Suppressor macrophage (primary cell): ENCODE measurements around the gene MEGF10.
"Not testable (repeated sequence)": the region's sequence is repeated elsewhere in the genome, so short reads cannot be mapped to it uniquely, and the experiment has no call there.

Experiments used
- DNase-seq, 4 experiments: peaks; one replicate each; pipeline ENCODE4 v3.0.0-alpha.2; 2020 to 2022
- total RNA-seq, 17 experiments: gene quantifications; one replicate each; lab custom pipeline; 2026; ENCODE audit warnings: mixed read lengths in 6 of 17, inconsistent platforms in 3 of 17; lab: John Stamatoyannopoulos, UW

Gene MEGF10
- total RNA-seq: 0 to 4.6 (median 0.18) reads per million in 17 experiments

- peak; percentile 14 to 62 (median 34) for DNase-seq
Observed at GRCh38 chr5:127290019-127290945, at the start of gene MEGF10. MEGF10 (plus strand) TSS chr5:127290796; CDS start chr5:127331309, 40,513 bp downstream.

GRCh38 chr5:127243011-127243410 is 47.6 kb upstream of the MEGF10 start:
- DNase-seq: no peak

- DNase-seq: no peak
Observed at GRCh38 chr5:127254729-127255284, 35.8 kb upstream of the MEGF10 start.

- DNase-seq: no peak
Observed at GRCh38 chr5:127256886-127257597, 33.6 kb upstream of the MEGF10 start.

- DNase-seq: no peak
Observed at GRCh38 chr5:127260686-127261085, 29.9 kb upstream of the MEGF10 start.

GRCh38 chr5:127265473-127265872 is 25.1 kb upstream of the MEGF10 start:
- not testable (repeated sequence) for DNase-seq

- not testable (repeated sequence) for DNase-seq
Observed at GRCh38 chr5:127268342-127268741, 22.3 kb upstream of the MEGF10 start.

- DNase-seq: not testable (repeated sequence)
Observed at GRCh38 chr5:127270713-127271112, 19.9 kb upstream of the MEGF10 start.

GRCh38 chr5:127275641-127276193 is 14.9 kb upstream of the MEGF10 start:
- no peak for DNase-seq

GRCh38 chr5:127280491-127281220 is 9.9 kb upstream of the MEGF10 start:
- DNase-seq: no peak

GRCh38 chr5:127281609-127282008 is 9.0 kb upstream of the MEGF10 start:
- DNase-seq: no peak

- no peak for DNase-seq
Observed at GRCh38 chr5:127288676-127289075, 1.9 kb upstream of the MEGF10 start.

GRCh38 chr5:127290946-127291693 is 524 bp downstream of the MEGF10 start:
- no peak for DNase-seq

GRCh38 chr5:127292030-127292735 is 1.6 kb downstream of the MEGF10 start:
- DNase-seq: no peak

- no peak for DNase-seq
Observed at GRCh38 chr5:127293373-127293772, 2.8 kb downstream of the MEGF10 start.

GRCh38 chr5:127294829-127295228 is 4.2 kb downstream of the MEGF10 start:
- DNase-seq: no peak

GRCh38 chr5:127295454-127295853 is 4.9 kb downstream of the MEGF10 start:
- no peak for DNase-seq

- DNase-seq: no peak
Observed at GRCh38 chr5:127296321-127296720, 5.7 kb downstream of the MEGF10 start.

- DNase-seq: not testable (repeated sequence)
Observed at GRCh38 chr5:127296894-127297293, 6.3 kb downstream of the MEGF10 start.

GRCh38 chr5:127297348-127298035 is 6.9 kb downstream of the MEGF10 start:
- DNase-seq: no peak
